Body of pancreas (tissue), 4 donors: ENCODE data around the gene PTPRS. TPM values are rescaled to one million over a fixed set of nuclear protein-coding genes. Genes with fewer than 3 reads are reported as not detected.

ENCODE experiments used
- ATAC-seq: fragments of 150-250 bp; one replicate; pipeline ENCODE4 v1.9.1; 2016
- DNase-seq, 4 donors: peaks; one replicate each; pipeline ENCODE4 v3.0.0-alpha.2; 2019
- H3K27ac ChIP-seq, 4 donors: fragments of 200-600 bp; sonication (generic); 1 replicate in 3 of 4; 2 replicates in 1 of 4; pipeline versions ENCODE4 v1.5.1 to v1.6.1; 2016 to 2019; ENCODE audit warnings: mild to moderate bottlenecking in 1 of 4, mixed read lengths in 1 of 4, moderate library complexity in 1 of 4
- H3K27me3 ChIP-seq, 2 donors: fragments of 200-600 bp; sonication (generic); one replicate each; pipeline ENCODE4 v1.6.0; 2016; ENCODE audit warnings: mild to moderate bottlenecking in 1 of 2
- H3K36me3 ChIP-seq, 2 donors: fragments of 200-600 bp; sonication (generic); replicated peaks in 1 of 2; 2 replicates each; pipeline ENCODE4 v1.5.1; 2016; ENCODE audit warnings: low read depth in 2 of 2; ENCODE audit not compliant: insufficient read depth in 1 of 2
- H3K4me1 ChIP-seq: fragments of 200-600 bp; sonication (generic); one replicate; pipeline ENCODE4 v1.6.0; 2016
- H3K4me3 ChIP-seq, 2 donors: fragments of 200-600 bp; sonication (generic); 1 replicate in 1 of 2; 2 replicates in 1 of 2; pipeline ENCODE4 v1.5.1; 2016 to 2019
- H3K9me3 ChIP-seq, 3 donors: fragments of 200-600 bp; sonication (generic); 1 replicate in 2 of 3; 2 replicates in 1 of 3; pipeline ENCODE4 v1.5.1; 2016
- CTCF ChIP-seq, 7 experiments: fragments of 450-650 bp in 4 of 7; fragments of 200-600 bp in 3 of 7; sonication (generic) in 3 of 7; IDR thresholded peaks; one replicate each; pipeline ENCODE4 v1.5.1; 2016 to 2019; ENCODE audit warnings: antibody characterized with exemption in 7 of 7
- POLR2A ChIP-seq, 3 donors: fragments of 450-650 bp; IDR thresholded peaks; one replicate each; pipeline ENCODE4 v1.6.1; 2016; ENCODE audit warnings: antibody characterized with exemption in 3 of 3, mild to moderate bottlenecking in 2 of 3
- WGBS, 2 donors: methylation state at CpG; one replicate each; pipeline ENCODE4 v1.1.5; 2017; 5-methylcytosine and 5-hydroxymethylcytosine counted together
- intact Hi-C: fragments of 100-400 bp; cut with DNase I; formaldehyde crosslinking; loops from one replicate; pipeline ENCODE4 v1.15.1; 2023
- total RNA-seq, 2 donors: library from RNA; depleted of rRNA; stranded (reverse); fragments of >200 nt; gene quantifications; one replicate each; pipeline ENCODE4 v1.1.0, GENCODE V29; 2016

The PTPRS gene
- total RNA-seq, 2 donors from 2014 or later = 133 to 139 TPM

- no peaks in the 10 kb centered on the region for H3K4me1 ChIP-seq
- intact Hi-C loops = no loop called here
- H3K9me3 ChIP-seq = no peaks in the 10 kb centered on the region
- no peak overlapping the region for H3K27ac ChIP-seq
- H3K36me3 ChIP-seq = no peaks in the 10 kb centered on the region
- no peak overlapping the region for H3K4me3 ChIP-seq
- TF ChIP-seq POLR2A (IDR thresholded peaks at IDR 0.05) (no peak), CTCF (IDR thresholded peaks at IDR 0.05) (no peak)
- no peaks in the 10 kb centered on the region for H3K27me3 ChIP-seq
- ATAC-seq (no peak), DNase-seq (no peak)
- WGBS, 2 donors = 7 to 11% methylated on average over 10 to 13 of the region's 13 CpGs
These were observed 16.3 kb upstream of the PTPRS start for GRCh38 chr19:5356918-5357317.

GRCh38 chr19:5356428-5356827, 15.8 kb upstream of the PTPRS start:
- no peak overlapping the region for H3K4me3 ChIP-seq
- no peak overlapping the region for H3K27ac ChIP-seq
- DNase-seq (no peak), ATAC-seq (no peak)
- H3K4me1 ChIP-seq = no peaks in the 10 kb centered on the region
- H3K36me3 ChIP-seq = no peaks in the 10 kb centered on the region
- intact Hi-C loops = no loop called here
- no peaks in the 10 kb centered on the region for H3K27me3 ChIP-seq
- no peak for TF ChIP-seq POLR2A (IDR thresholded peaks at IDR 0.05)
- no peak for TF ChIP-seq CTCF (IDR thresholded peaks at IDR 0.05)
- no peaks in the 10 kb centered on the region for H3K9me3 ChIP-seq
- 82 to 84% methylated on average over 5 of the region's 5 CpGs for WGBS, 2 donors

GRCh38 chr19:5355693-5356092, 15.1 kb upstream of the PTPRS start:
- Histone ChIP-seq H3K9me3 (no peaks in the 10 kb centered on the region), H3K4me1 (no peaks in the 10 kb centered on the region), H3K4me3 (no peak overlapping the region), H3K27me3 (no peaks in the 10 kb centered on the region), H3K27ac (no peak overlapping the region), H3K36me3 (no peaks in the 10 kb centered on the region)
- intact Hi-C loops = no loop called here
- 56 to 58% methylated on average over 5 of the region's 5 CpGs for WGBS, 2 donors
- DNase-seq (no peak), ATAC-seq (no peak)
- TF ChIP-seq CTCF (IDR thresholded peaks at IDR 0.05) = no peak
- no peak for TF ChIP-seq POLR2A (IDR thresholded peaks at IDR 0.05)

- Histone ChIP-seq H3K4me1 (no peaks in the 10 kb centered on the region), H3K9me3 (no peaks in the 10 kb centered on the region), H3K27me3 (no peaks in the 10 kb centered on the region), H3K27ac (no peak overlapping the region), H3K4me3 (no peak overlapping the region), H3K36me3 (no peaks in the 10 kb centered on the region)
- WGBS, 2 donors = 52 to 60% methylated on average over 5 to 9 of the region's 9 CpGs
- no peak for ATAC-seq
- intact Hi-C loops = no loop called here
- TF ChIP-seq CTCF (IDR thresholded peaks at IDR 0.05) (no peak), POLR2A (IDR thresholded peaks at IDR 0.05) (no peak)
- no peak for DNase-seq
These were observed 14.5 kb upstream of the PTPRS start for GRCh38 chr19:5355076-5355475.

GRCh38 chr19:5354403-5354802, 13.8 kb upstream of the PTPRS start:
- Histone ChIP-seq H3K4me1 (no peaks in the 10 kb centered on the region), H3K36me3 (no peaks in the 10 kb centered on the region), H3K27ac (no peak overlapping the region), H3K27me3 (no peaks in the 10 kb centered on the region), H3K4me3 (no peak overlapping the region), H3K9me3 (no peaks in the 10 kb centered on the region)
- ATAC-seq = no peak
- no peak for DNase-seq
- TF ChIP-seq CTCF (IDR thresholded peaks at IDR 0.05) (no peak), POLR2A (IDR thresholded peaks at IDR 0.05) (no peak)
- WGBS, 2 donors = 76 to 83% methylated on average over 4 of the region's 4 CpGs
- intact Hi-C loops = no loop called here
